DND-41 (cell line): ENCODE results near the gene FAM53B.

Experiments used
- CTCF ChIP-seq: IDR thresholded peaks from 2 replicates; pipeline ENCODE4 v1.5.1; 2012; ENCODE audit warnings: borderline replicate concordance, low read length, moderate library complexity, mild to moderate bottlenecking; ENCODE audit not compliant: poor library complexity, severe bottlenecking; ENCODE audit errors: extremely low read depth
- EZH2 ChIP-seq: IDR thresholded peaks from 3 replicates; pipeline ENCODE4 v1.6.1; 2012; ENCODE audit warnings: borderline replicate concordance, low read depth, mild to moderate bottlenecking, moderate library complexity, low read length, inconsistent platforms; ENCODE audit not compliant: severe bottlenecking

GRCh38 chr10:124665558-124665957, 78.6 kb downstream of the FAM53B start:
- no peak for TF ChIP-seq CTCF
- no peak for TF ChIP-seq EZH2
